GM18868 (cell line): ENCODE results near the gene CACNA1D.

ENCODE experiments used
- ATAC-seq: cut with Tn5 transposase; IDR thresholded peaks from one replicate; pipeline ENCODE4 v1.9.1; 2021; ENCODE audit warnings: mild to moderate bottlenecking, moderate library complexity; ENCODE audit not compliant: unreplicated experiment

The CACNA1D gene

GRCh38 chr3:53775018-53775417, 280.6 kb downstream of the CACNA1D start:
- ATAC-seq = no peak

GRCh38 chr3:53775834-53776251, 281.4 kb downstream of the CACNA1D start:
- ATAC-seq = no peak

GRCh38 chr3:53776494-53777101, 282.2 kb downstream of the CACNA1D start:
- no peak for ATAC-seq

GRCh38 chr3:53777468-53777867, 283.1 kb downstream of the CACNA1D start:
- no peak for ATAC-seq

- ATAC-seq = no peak
These were observed 283.7 kb downstream of the CACNA1D start for GRCh38 chr3:53778153-53778552.

GRCh38 chr3:53780171-53780570, 285.8 kb downstream of the CACNA1D start:
- ATAC-seq = no peak

GRCh38 chr3:53780806-53781205, 286.4 kb downstream of the CACNA1D start:
- no peak for ATAC-seq

- no peak for ATAC-seq
These were observed 292.6 kb downstream of the CACNA1D start for GRCh38 chr3:53787016-53787415.

- no peak for ATAC-seq
These were observed 293.6 kb downstream of the CACNA1D start for GRCh38 chr3:53788038-53788437.

GRCh38 chr3:53789459-53789858, 295.0 kb downstream of the CACNA1D start:
- ATAC-seq = no peak

GRCh38 chr3:53790470-53790869, 296.1 kb downstream of the CACNA1D start:
- no peak for ATAC-seq

GRCh38 chr3:53791317-53791716, 296.9 kb downstream of the CACNA1D start:
- no peak for ATAC-seq

GRCh38 chr3:53792866-53793265, 298.5 kb downstream of the CACNA1D start:
- no peak for ATAC-seq

- no peak for ATAC-seq
These were observed 300.2 kb downstream of the CACNA1D start for GRCh38 chr3:53794597-53794996.

GRCh38 chr3:53795176-53795575, 300.8 kb downstream of the CACNA1D start:
- ATAC-seq = no peak

- no peak for ATAC-seq
These were observed 301.6 kb downstream of the CACNA1D start for GRCh38 chr3:53795789-53796560.

- ATAC-seq = no peak
These were observed 303.7 kb downstream of the CACNA1D start for GRCh38 chr3:53798144-53798543.

- no peak for ATAC-seq
These were observed 305.0 kb downstream of the CACNA1D start for GRCh38 chr3:53799338-53799865.

- ATAC-seq = no peak
These were observed 305.9 kb downstream of the CACNA1D start for GRCh38 chr3:53800041-53800906.

- no peak for ATAC-seq
These were observed 306.9 kb downstream of the CACNA1D start for GRCh38 chr3:53801319-53801718.

GRCh38 chr3:53802256-53802880, 308.0 kb downstream of the CACNA1D start:
- ATAC-seq = no peak
